Measurements from ENCODE around the gene TNFRSF8. TPM values are rescaled to one million over a fixed set of nuclear protein-coding genes. Genes with fewer than 3 reads are reported as not detected.

Gene TNFRSF8
- total and polyA plus RNA-seq, 5 experiments from 2014 or later: not detected

- peaks cover 31 to 78% (median 64%) of the 10 kb centered on the region in 4 donors for H3K4me1 Mint-ChIP-seq
- POLR2A ChIA-PET: interaction anchor here (0.6 to 5.5 kb wide), 5 partner anchors 9 to 39 kb away, joined by 4 to 77 read pairs (median 5); no protein-coding TSS in a partner anchor
- peak overlapping the region in 3 of 10 donors; percentile 49 to 67 (median 64) for H3K4me3 Mint-ChIP-seq
- no peaks in the 10 kb centered on the region for H3K36me3 Mint-ChIP-seq
- H3K27me3 Mint-ChIP-seq: no peaks in the 10 kb centered on the region
- peaks cover 0 to 1% (median 0%) of the 10 kb centered on the region in 9 donors for H3K9me3 Mint-ChIP-seq
- peak overlapping the region in 8 of 10 donors; percentile 43 to 89 (median 76) for H3K27ac Mint-ChIP-seq
- DNase-seq (no peak), ATAC-seq (no peak)
These were observed 99.5 kb downstream of the TNFRSF8 start for GRCh38 chr1:12162459-12163137.

- Mint-ChIP-seq H3K27ac (peak overlapping the region in 5 of 10 donors; percentile 28 to 87 (median 56)), H3K36me3 (no peaks in the 10 kb centered on the region), H3K4me3 (peak overlapping the region in 2 of 10 donors; percentile 40 to 49), H3K9me3 (peaks cover 0 to 1% (median 0%) of the 10 kb centered on the region in 9 donors), H3K4me1 (peaks cover 33 to 78% (median 64%) of the 10 kb centered on the region in 4 donors), H3K27me3 (no peaks in the 10 kb centered on the region)
- DNase-seq: no peak
- POLR2A ChIA-PET: interaction anchor here (0.7 to 5.5 kb wide), 3 partner anchors 13 to 16 kb away, joined by 4 to 77 read pairs (median 43); no protein-coding TSS in a partner anchor
- no peak for ATAC-seq
These were observed 100.1 kb downstream of the TNFRSF8 start for GRCh38 chr1:12163210-12163609.

GRCh38 chr1:12164210-12164609 is 101.1 kb downstream of the TNFRSF8 start:
- peak overlapping the region in 5 of 10 donors; percentile 20 to 87 (median 43) for H3K27ac Mint-ChIP-seq
- ATAC-seq (no peak), DNase-seq (no peak)
- H3K9me3 Mint-ChIP-seq: peaks cover 0 to 1% (median 0%) of the 10 kb centered on the region in 9 donors
- POLR2A ChIA-PET: interaction anchor here (1.3 to 5.5 kb wide), 4 partner anchors 10 to 14 kb away, joined by 5 to 77 read pairs (median 17); no protein-coding TSS in a partner anchor
- H3K27me3 Mint-ChIP-seq: no peaks in the 10 kb centered on the region
- H3K4me1 Mint-ChIP-seq: peaks cover 33 to 80% (median 66%) of the 10 kb centered on the region in 4 donors
- H3K4me3 Mint-ChIP-seq: peak overlapping the region in 2 of 10 donors; percentile 22 to 42
- no peaks in the 10 kb centered on the region for H3K36me3 Mint-ChIP-seq

- no peaks in the 10 kb centered on the region for H3K27me3 Mint-ChIP-seq
- DNase-seq (no peak), ATAC-seq (no peak)
- H3K4me3 Mint-ChIP-seq: peak overlapping the region in 2 of 10 donors; percentile 33 to 45
- H3K27ac Mint-ChIP-seq: peak overlapping the region in 1 of 10 donors; percentile 67
- no peaks in the 10 kb centered on the region for H3K36me3 Mint-ChIP-seq
- H3K9me3 Mint-ChIP-seq: no peaks in the 10 kb centered on the region
- POLR2A ChIA-PET: interaction anchor here (0.9 to 3.5 kb wide), 7 partner anchors 9 to 46 kb away, joined by 3 to 22 read pairs (median 5); no protein-coding TSS in a partner anchor
- H3K4me1 Mint-ChIP-seq: peaks cover 35 to 83% (median 70%) of the 10 kb centered on the region in 4 donors
These were observed 102.2 kb downstream of the TNFRSF8 start for GRCh38 chr1:12165342-12165741.

- Mint-ChIP-seq H3K36me3 (peaks cover 0 to 4% (median 3%) of the 10 kb centered on the region in 3 donors), H3K4me3 (peak within 1 kb of the TSS; percentile 94 to 100 (median 97)), H3K27ac (peak within 1 kb of the TSS; percentile 93 to 98 (median 97)), H3K9me3 (no peaks in the 10 kb centered on the region), H3K4me1 (peaks cover 29 to 77% (median 66%) of the 10 kb centered on the region in 4 donors), H3K27me3 (no peaks in the 10 kb centered on the region)
- ATAC-seq (peak; percentile 71 to 73), DNase-seq (peak in 8 of 10 donors; percentile 30 to 74 (median 52))
- POLR2A ChIA-PET: interaction anchor here (0.8 to 3.5 kb wide), 10 partner anchors 10 to 40 kb away, joined by 3 to 22 read pairs (median 4); no protein-coding TSS in a partner anchor
These were observed 103.9 kb downstream of the TNFRSF8 start, which contains the start of gene TNFRSF1B for GRCh38 chr1:12166834-12167492. Gene TNFRSF1B, plus strand, starts transcription at chr1:12166991. Its CDS starts 101 bp downstream, at chr1:12167092.

GRCh38 chr1:12167493-12168429 is 104.7 kb downstream of the TNFRSF8 start:
- Mint-ChIP-seq H3K36me3 (peaks cover 0 to 4% (median 3%) of the 10 kb centered on the region in 3 donors), H3K4me1 (peaks cover 31 to 77% (median 65%) of the 10 kb centered on the region in 4 donors), H3K9me3 (no peaks in the 10 kb centered on the region), H3K27me3 (no peaks in the 10 kb centered on the region), H3K27ac (peak overlapping the region; percentile 91 to 98 (median 97)), H3K4me3 (peak overlapping the region; percentile 94 to 100 (median 97))
- DNase-seq: peak in 1 of 10 donors; percentile 24
- peak; percentile 29 to 44 for ATAC-seq
- POLR2A ChIA-PET: interaction anchor here (1.0 to 3.5 kb wide), 9 partner anchors 8 to 61 kb away, joined by 3 to 35 read pairs (median 5); no protein-coding TSS in a partner anchor

- H3K27me3 Mint-ChIP-seq: no peaks in the 10 kb centered on the region
- H3K27ac Mint-ChIP-seq: peak overlapping the region; percentile 29 to 98 (median 97)
- no peaks in the 10 kb centered on the region for H3K9me3 Mint-ChIP-seq
- DNase-seq (no peak), ATAC-seq (no peak)
- H3K36me3 Mint-ChIP-seq: peaks cover 0 to 4% (median 3%) of the 10 kb centered on the region in 3 donors
- peak overlapping the region; percentile 94 to 100 (median 97) for H3K4me3 Mint-ChIP-seq
- H3K4me1 Mint-ChIP-seq: peaks cover 29 to 77% (median 65%) of the 10 kb centered on the region in 4 donors
- POLR2A ChIA-PET: interaction anchor here (0.5 to 3.2 kb wide), 7 partner anchors 9 to 477 kb away, joined by 3 to 35 read pairs (median 4); partner anchors contain the start of gene DRAXIN
These were observed 105.5 kb downstream of the TNFRSF8 start for GRCh38 chr1:12168451-12169160.

GRCh38 chr1:12169442-12170135 is 106.5 kb downstream of the TNFRSF8 start:
- POLR2A ChIA-PET: interaction anchor here (0.6 to 3.2 kb wide), 4 partner anchors 8 to 34 kb away, joined by 3 to 35 read pairs (median 12); no protein-coding TSS in a partner anchor
- Mint-ChIP-seq H3K27ac (peak overlapping the region; percentile 69 to 98 (median 92)), H3K36me3 (peaks cover 0 to 4% (median 3%) of the 10 kb centered on the region in 3 donors)

GRCh38 chr1:12170263-12170671 is 107.2 kb downstream of the TNFRSF8 start:
- peaks cover 0 to 4% (median 3%) of the 10 kb centered on the region in 3 donors for H3K36me3 Mint-ChIP-seq
- H3K4me1 Mint-ChIP-seq: peaks cover 33 to 81% (median 76%) of the 10 kb centered on the region in 4 donors
- ATAC-seq (no peak), DNase-seq (no peak)
- peaks cover 0 to 2% (median 0%) of the 10 kb centered on the region in 5 donors for H3K27me3 Mint-ChIP-seq
- H3K27ac Mint-ChIP-seq: peak overlapping the region; percentile 69 to 98 (median 91)
- no peaks in the 10 kb centered on the region for H3K9me3 Mint-ChIP-seq
- POLR2A ChIA-PET: interaction anchor here (0.6 to 3.2 kb wide), 3 partner anchors 20 to 37 kb away, joined by 3 to 35 read pairs (median 3); no protein-coding TSS in a partner anchor
- peak overlapping the region in 3 of 10 donors; percentile 43 to 74 (median 49) for H3K4me3 Mint-ChIP-seq

More at GRCh38 chr1:12169442-12170135, 106.5 kb downstream of the TNFRSF8 start:
- DNase-seq: no peak
- Mint-ChIP-seq H3K9me3 (no peaks in the 10 kb centered on the region), H3K27me3 (peaks cover 0 to 2% (median 0%) of the 10 kb centered on the region in 5 donors), H3K4me1 (peaks cover 32 to 79% (median 73%) of the 10 kb centered on the region in 4 donors), H3K4me3 (peak overlapping the region in 4 of 10 donors; percentile 43 to 100 (median 74))
- no peak for ATAC-seq

All from naive thymus-derived CD8-positive, alpha-beta T cell (primary cell).